Measurements from ENCODE around the gene ALDH1A2. TPM values are rescaled to one million over a fixed set of nuclear protein-coding genes. Genes with fewer than 3 reads are reported as not detected.

ALDH1A2 gene
- total and polyA plus RNA-seq, 4 experiments from 2014 or later = 0.15 to 0.83 TPM; not detected in 2

DNA sequence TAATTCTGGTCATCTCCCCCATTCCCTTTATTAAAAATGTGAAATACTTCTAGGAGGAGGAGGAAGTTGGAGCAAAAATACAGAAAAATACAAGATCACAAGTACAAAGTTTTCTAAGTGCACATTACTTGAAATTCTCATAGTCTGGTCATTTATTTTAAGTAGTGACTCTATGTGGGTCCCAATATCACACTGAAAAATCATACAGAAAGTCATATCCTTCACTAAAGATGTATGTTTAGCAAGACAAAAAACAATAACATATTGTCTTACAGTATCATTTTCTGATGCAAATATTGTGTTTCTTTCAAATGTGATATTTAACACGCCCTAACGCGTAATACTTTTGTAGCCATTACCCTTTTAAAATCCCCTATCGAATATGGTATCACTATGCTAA, 2.5 kb downstream of the ALDH1A2 start:
- Mint-ChIP-seq H3K4me1 (peaks cover 2 to 8% (median 6%) of the 10 kb centered on the region in 4 donors), H3K27me3 (peaks cover 33 to 46% of the 10 kb centered on the region in 2 donors), H3K4me3 (no peak overlapping the region), H3K9me3 (peaks cover 0 to 14% (median 5%) of the 10 kb centered on the region in 8 donors), H3K27ac (no peak overlapping the region), H3K36me3 (no peaks in the 10 kb centered on the region)
- Histone ChIP-seq H3K27me3 (ENCODE audit: insufficient read depth, low read length) (peaks cover 17% of the 10 kb centered on the region), H3K27ac (ENCODE audit: low read depth, low read length) (no peak overlapping the region), H3K9me3 (ENCODE audit: control insufficient read depth in 1 of 2, low read length in 2 of 2) (no peaks in the 10 kb centered on the region), H3K4me3 (ENCODE audit: low read length in 2 of 2) (no peak overlapping the region), H3K4me1 (ENCODE audit: insufficient read depth, low read length) (peaks cover 8% of the 10 kb centered on the region), H3K36me3 (ENCODE audit: insufficient read depth, low read length) (no peaks in the 10 kb centered on the region)
- POLR2A ChIA-PET (ENCODE audit: partially characterized antibody) = no interaction called here
- CTCF ChIA-PET (ENCODE audit: partially characterized antibody) = interaction anchor here (0.9 kb wide), 1 partner anchor 23 kb away, joined by 3 read pairs; no protein-coding TSS in a partner anchor
- intact Hi-C loops (cut with micrococcal nuclease) = no loop called here
- DNase-seq = no peak

DNA sequence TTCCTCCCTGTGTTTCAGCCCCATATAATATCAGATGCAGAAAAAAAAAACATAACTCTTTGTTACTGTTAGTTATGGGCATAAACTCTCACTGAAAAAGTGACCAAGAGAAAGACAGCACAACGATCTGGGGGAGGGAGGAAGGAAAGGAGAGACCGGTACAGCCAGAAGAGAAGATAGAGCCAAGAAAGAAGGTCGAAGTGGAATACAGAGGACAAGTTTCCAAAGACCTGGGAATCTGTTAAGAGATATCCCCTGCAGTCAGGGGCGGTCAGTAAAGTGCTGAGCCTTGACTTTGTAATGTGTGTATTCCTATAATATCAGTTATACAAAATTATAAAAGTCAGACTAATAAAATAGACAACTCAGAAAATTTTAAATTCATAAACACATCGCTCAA, 3.3 kb downstream of the ALDH1A2 start:
- H3K27me3 ChIP-seq (ENCODE audit: insufficient read depth, low read length) = peaks cover 16% of the 10 kb centered on the region
- CTCF ChIA-PET (ENCODE audit: partially characterized antibody) = no interaction called here

DNA sequence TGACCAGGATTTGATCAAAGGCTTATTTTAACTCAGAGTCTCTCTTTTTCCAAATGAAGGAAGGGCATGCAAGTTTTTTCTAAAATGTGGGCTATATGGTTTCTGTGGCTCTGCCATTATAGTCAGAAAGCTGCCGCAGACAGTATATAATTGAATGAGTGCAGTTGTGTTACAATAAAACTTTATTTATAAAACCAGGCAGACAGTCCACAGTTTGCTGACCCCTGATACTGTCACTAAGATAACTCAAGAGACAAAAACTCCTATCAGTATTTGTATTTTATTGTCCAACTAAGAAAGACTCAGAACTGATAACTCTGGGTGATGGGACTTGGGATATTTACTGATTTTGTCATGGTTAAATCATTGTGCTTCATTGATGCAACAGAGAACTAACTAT, 4.9 kb downstream of the ALDH1A2 start:
- Histone ChIP-seq H3K4me3 (ENCODE audit: low read length in 2 of 2) (no peak overlapping the region), H3K36me3 (ENCODE audit: insufficient read depth, low read length) (no peaks in the 10 kb centered on the region), H3K27me3 (ENCODE audit: insufficient read depth, low read length) (peaks cover 9% of the 10 kb centered on the region), H3K4me1 (ENCODE audit: insufficient read depth, low read length) (peaks cover 7% of the 10 kb centered on the region), H3K27ac (ENCODE audit: low read depth, low read length) (no peak overlapping the region), H3K9me3 (ENCODE audit: control insufficient read depth in 1 of 2, low read length in 2 of 2) (no peaks in the 10 kb centered on the region)
- DNase-seq = no peak
- no peaks in the 10 kb centered on the region for H3K4me1 Mint-ChIP-seq
- H3K9me3 Mint-ChIP-seq = peaks cover 0 to 14% (median 5%) of the 10 kb centered on the region in 8 donors
- ChIA-PET POLR2A (ENCODE audit: partially characterized antibody) (no interaction called here), CTCF (ENCODE audit: partially characterized antibody) (no interaction called here)
- H3K36me3 Mint-ChIP-seq = no peaks in the 10 kb centered on the region
- H3K4me3 Mint-ChIP-seq = no peak overlapping the region
- H3K27me3 Mint-ChIP-seq = peaks cover 23 to 39% of the 10 kb centered on the region in 2 donors
- H3K27ac Mint-ChIP-seq = no peak overlapping the region
- intact Hi-C loops (cut with micrococcal nuclease) = no loop called here

More for the DNA sequence above, 3.3 kb downstream of the ALDH1A2 start:
- Mint-ChIP-seq H3K4me1 (peaks cover 2 to 8% (median 6%) of the 10 kb centered on the region in 4 donors), H3K27me3 (peaks cover 31 to 44% of the 10 kb centered on the region in 2 donors), H3K9me3 (peaks cover 0 to 14% (median 5%) of the 10 kb centered on the region in 8 donors), H3K36me3 (no peaks in the 10 kb centered on the region), H3K27ac (no peak overlapping the region), H3K4me3 (no peak overlapping the region)
- Histone ChIP-seq H3K4me1 (ENCODE audit: insufficient read depth, low read length) (peaks cover 8% of the 10 kb centered on the region), H3K9me3 (ENCODE audit: control insufficient read depth in 1 of 2, low read length in 2 of 2) (no peaks in the 10 kb centered on the region), H3K4me3 (ENCODE audit: low read length in 2 of 2) (no peak overlapping the region), H3K27ac (ENCODE audit: low read depth, low read length) (no peak overlapping the region), H3K36me3 (ENCODE audit: insufficient read depth, low read length) (no peaks in the 10 kb centered on the region)
- DNase-seq = no peak
- intact Hi-C loops (cut with micrococcal nuclease) = no loop called here
- POLR2A ChIA-PET (ENCODE audit: partially characterized antibody) = no interaction called here

DNA sequence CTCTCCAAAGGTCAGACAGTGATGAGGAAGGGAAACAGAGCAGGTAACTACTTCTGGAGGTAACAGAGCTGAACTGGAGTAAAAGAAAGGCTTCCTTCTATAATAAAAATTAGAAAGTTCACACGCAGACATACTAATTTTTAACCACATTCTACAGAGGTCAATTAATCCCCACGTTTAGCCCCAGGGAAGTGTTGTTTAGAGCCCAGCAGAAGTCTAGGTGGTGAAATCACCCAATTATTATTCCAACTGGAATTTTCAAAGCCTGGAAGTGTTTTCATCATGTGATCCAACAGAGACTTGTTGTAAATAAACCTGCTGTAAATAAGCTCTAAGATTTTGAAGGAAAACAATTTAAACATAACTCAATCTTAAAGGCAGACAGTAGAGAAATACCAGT, 6.8 kb downstream of the ALDH1A2 start:
- Histone ChIP-seq H3K4me1 (ENCODE audit: insufficient read depth, low read length) (no peaks in the 10 kb centered on the region), H3K27ac (ENCODE audit: low read depth, low read length) (no peak overlapping the region), H3K36me3 (ENCODE audit: insufficient read depth, low read length) (no peaks in the 10 kb centered on the region), H3K27me3 (ENCODE audit: insufficient read depth, low read length) (peaks cover 4% of the 10 kb centered on the region), H3K9me3 (ENCODE audit: control insufficient read depth in 1 of 2, low read length in 2 of 2) (no peaks in the 10 kb centered on the region), H3K4me3 (ENCODE audit: low read length in 2 of 2) (no peak overlapping the region)
- no peak overlapping the region for H3K4me3 Mint-ChIP-seq
- ChIA-PET POLR2A (ENCODE audit: partially characterized antibody) (no interaction called here), CTCF (ENCODE audit: partially characterized antibody) (no interaction called here)
- H3K27ac Mint-ChIP-seq = no peak overlapping the region
- H3K36me3 Mint-ChIP-seq = no peaks in the 10 kb centered on the region
- peaks cover 17 to 36% of the 10 kb centered on the region in 2 donors for H3K27me3 Mint-ChIP-seq
- no peaks in the 10 kb centered on the region for H3K4me1 Mint-ChIP-seq
- peaks cover 0 to 4% (median 0%) of the 10 kb centered on the region in 8 donors for H3K9me3 Mint-ChIP-seq
- DNase-seq = no peak
- intact Hi-C loops (cut with micrococcal nuclease) = no loop called here

DNA sequence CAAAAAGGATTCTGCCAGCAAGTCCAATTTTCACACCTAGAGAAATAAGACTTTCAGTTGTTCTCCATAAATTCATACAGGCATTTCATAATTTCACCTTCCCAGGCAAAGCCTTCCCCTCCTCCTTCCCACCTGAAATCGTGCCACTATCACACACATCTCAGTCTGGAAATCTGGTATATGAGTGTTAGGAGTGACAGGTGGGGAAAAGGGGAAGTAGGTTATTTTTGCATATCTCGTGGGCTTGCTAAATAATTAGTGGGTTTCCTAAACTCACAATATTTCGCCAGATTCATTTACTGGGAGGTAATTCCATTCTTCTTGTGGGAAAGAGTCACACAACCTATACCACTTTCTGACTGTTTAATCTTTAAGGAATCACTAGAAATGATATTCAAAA, 7.4 kb downstream of the ALDH1A2 start:
- Histone ChIP-seq H3K4me3 (ENCODE audit: low read length in 2 of 2) (no peak overlapping the region), H3K27me3 (ENCODE audit: insufficient read depth, low read length) (peaks cover 4% of the 10 kb centered on the region), H3K9me3 (ENCODE audit: control insufficient read depth in 1 of 2, low read length in 2 of 2) (no peaks in the 10 kb centered on the region), H3K36me3 (ENCODE audit: insufficient read depth, low read length) (no peaks in the 10 kb centered on the region), H3K4me1 (ENCODE audit: insufficient read depth, low read length) (no peaks in the 10 kb centered on the region), H3K27ac (ENCODE audit: low read depth, low read length) (no peak overlapping the region)
- no peaks in the 10 kb centered on the region for H3K9me3 Mint-ChIP-seq
- POLR2A ChIA-PET (ENCODE audit: partially characterized antibody) = no interaction called here
- H3K4me3 Mint-ChIP-seq = no peak overlapping the region
- no peak for DNase-seq
- CTCF ChIA-PET (ENCODE audit: partially characterized antibody) = interaction anchor here (1.6 kb wide), 1 partner anchor 8 kb away, joined by 8 read pairs; no protein-coding TSS in a partner anchor
- no peaks in the 10 kb centered on the region for H3K4me1 Mint-ChIP-seq
- H3K36me3 Mint-ChIP-seq = no peaks in the 10 kb centered on the region
- intact Hi-C loops (cut with micrococcal nuclease) = no loop called here
- peaks cover 12 to 34% of the 10 kb centered on the region in 2 donors for H3K27me3 Mint-ChIP-seq
- no peak overlapping the region for H3K27ac Mint-ChIP-seq

DNA sequence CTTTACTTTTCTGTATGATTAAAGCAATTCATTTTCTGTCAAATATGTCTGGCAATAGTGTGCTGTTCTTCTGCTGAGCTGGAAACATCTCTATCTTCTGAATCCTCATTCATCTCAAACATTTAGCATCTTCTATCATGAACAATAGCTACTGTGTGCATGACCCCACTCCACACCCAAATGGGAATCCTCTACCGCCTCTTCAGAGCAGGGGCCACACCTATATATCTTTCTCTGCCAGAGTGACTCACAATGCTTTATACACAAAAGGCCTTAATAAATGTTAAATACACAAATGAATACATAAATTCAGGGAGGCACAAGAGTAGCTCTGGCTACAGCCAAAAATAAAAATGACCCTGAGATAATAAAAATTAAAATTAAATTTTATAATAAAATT, 8.0 kb downstream of the ALDH1A2 start:
- H3K9me3 ChIP-seq (ENCODE audit: control insufficient read depth in 1 of 2, low read length in 2 of 2) = no peaks in the 10 kb centered on the region
- no peak overlapping the region for H3K4me3 ChIP-seq (ENCODE audit: low read length in 2 of 2)
- no peaks in the 10 kb centered on the region for H3K4me1 ChIP-seq (ENCODE audit: insufficient read depth, low read length)
- no peaks in the 10 kb centered on the region for H3K27me3 ChIP-seq (ENCODE audit: insufficient read depth, low read length)
- Mint-ChIP-seq H3K36me3 (no peaks in the 10 kb centered on the region), H3K4me1 (no peaks in the 10 kb centered on the region), H3K4me3 (no peak overlapping the region), H3K27ac (no peak overlapping the region), H3K27me3 (peaks cover 12 to 29% of the 10 kb centered on the region in 2 donors), H3K9me3 (no peaks in the 10 kb centered on the region)
- DNase-seq = no peak
- POLR2A ChIA-PET (ENCODE audit: partially characterized antibody) = no interaction called here
- H3K27ac ChIP-seq (ENCODE audit: low read depth, low read length) = no peak overlapping the region
- H3K36me3 ChIP-seq (ENCODE audit: insufficient read depth, low read length) = no peaks in the 10 kb centered on the region
- intact Hi-C loops (cut with micrococcal nuclease) = no loop called here
- CTCF ChIA-PET (ENCODE audit: partially characterized antibody) = interaction anchor here (1.6 kb wide), 1 partner anchor 9 kb away, joined by 8 read pairs; no protein-coding TSS in a partner anchor

DNA sequence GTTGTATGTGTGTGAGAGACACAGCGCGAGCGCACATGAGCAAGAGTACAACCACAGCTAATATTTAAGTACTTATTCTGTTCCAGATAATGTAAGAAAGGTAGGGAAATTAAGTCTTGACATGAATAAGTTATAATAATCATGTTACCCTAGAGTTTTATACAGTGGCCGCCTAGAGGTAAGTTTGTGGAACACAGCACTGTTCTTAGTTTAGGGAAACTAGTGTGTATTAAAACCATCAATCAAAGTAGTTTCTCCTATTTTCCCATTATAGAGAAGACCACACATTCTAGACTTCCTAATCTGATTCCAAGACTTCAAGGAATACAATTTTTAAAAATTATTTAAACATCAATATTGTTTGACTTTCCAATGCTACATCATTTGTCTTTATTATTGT, 9.5 kb downstream of the ALDH1A2 start:
- H3K4me3 ChIP-seq (ENCODE audit: low read length in 2 of 2) = no peak overlapping the region
- no peaks in the 10 kb centered on the region for H3K36me3 ChIP-seq (ENCODE audit: insufficient read depth, low read length)
- H3K27me3 ChIP-seq (ENCODE audit: insufficient read depth, low read length) = no peaks in the 10 kb centered on the region
- H3K27me3 Mint-ChIP-seq = peaks cover 10 to 20% of the 10 kb centered on the region in 2 donors
- ChIA-PET CTCF (ENCODE audit: partially characterized antibody) (no interaction called here), POLR2A (ENCODE audit: partially characterized antibody) (no interaction called here)
- no peak for DNase-seq
- no peaks in the 10 kb centered on the region for H3K4me1 ChIP-seq (ENCODE audit: insufficient read depth, low read length)
- no peak overlapping the region for H3K27ac Mint-ChIP-seq
- intact Hi-C loops (cut with micrococcal nuclease) = no loop called here
- H3K27ac ChIP-seq (ENCODE audit: low read depth, low read length) = no peak overlapping the region
- no peaks in the 10 kb centered on the region for H3K9me3 ChIP-seq (ENCODE audit: control insufficient read depth in 1 of 2, low read length in 2 of 2)
- no peaks in the 10 kb centered on the region for H3K36me3 Mint-ChIP-seq
- H3K4me1 Mint-ChIP-seq = no peaks in the 10 kb centered on the region
- H3K4me3 Mint-ChIP-seq = no peak overlapping the region
- H3K9me3 Mint-ChIP-seq = no peaks in the 10 kb centered on the region

All from CD4-positive, alpha-beta memory T cell (primary cell).